HG03139 (cell line): ENCODE measurements around the gene KIN.
"Not testable (repeated sequence)": the region's sequence is repeated elsewhere in the genome, so short reads cannot be mapped to it uniquely, and the experiment has no call there.

Experiments
- ATAC-seq: cut with Tn5 transposase; IDR thresholded peaks from one replicate; pipeline ENCODE4 v1.9.1; 2021; ENCODE audit not compliant: unreplicated experiment

Gene KIN

GRCh38 chr10:7787857-7788638, at the start of gene KIN, which contains the start of gene ATP5F1C:
TSS of gene KIN (minus strand) at chr10:7787993. CDS start at chr10:7787933, 60 bp downstream.
TSS of gene ATP5F1C (plus strand) at chr10:7788177. CDS start at chr10:7788208, 31 bp downstream.
- peak; percentile 96 for ATAC-seq

- ATAC-seq = no peak
Observed at GRCh38 chr10:7836571-7836970, 48.8 kb upstream of the KIN start.

- ATAC-seq = no peak
Observed at GRCh38 chr10:7834262-7834661, 46.5 kb upstream of the KIN start.

- ATAC-seq = no peak
Observed at GRCh38 chr10:7833210-7833609, 45.4 kb upstream of the KIN start.

- ATAC-seq = no peak
Observed at GRCh38 chr10:7832060-7832459, 44.3 kb upstream of the KIN start.

GRCh38 chr10:7829289-7829834, 41.6 kb upstream of the KIN start:
- ATAC-seq = no peak

GRCh38 chr10:7826971-7827370, 39.2 kb upstream of the KIN start:
- no peak for ATAC-seq

- no peak for ATAC-seq
Observed at GRCh38 chr10:7824251-7824650, 36.5 kb upstream of the KIN start.

GRCh38 chr10:7819121-7819460, 31.3 kb upstream of the KIN start:
- peak; percentile 40 for ATAC-seq

- peak; percentile 82 for ATAC-seq
Observed at GRCh38 chr10:7818295-7819120, 30.7 kb upstream of the KIN start, which contains the start of gene TAF3. TSS of gene TAF3 (plus strand) at chr10:7818505. CDS start at chr10:7818710, 205 bp downstream.

GRCh38 chr10:7817984-7818294, 30.1 kb upstream of the KIN start:
- no peak for ATAC-seq

GRCh38 chr10:7817576-7817975, 29.8 kb upstream of the KIN start:
- no peak for ATAC-seq

GRCh38 chr10:7813481-7813880, 25.7 kb upstream of the KIN start:
- ATAC-seq = no peak

GRCh38 chr10:7811743-7812142, 23.9 kb upstream of the KIN start:
- ATAC-seq = not testable (repeated sequence)

GRCh38 chr10:7811000-7811399, 23.2 kb upstream of the KIN start:
- no peak for ATAC-seq

- ATAC-seq = no peak
Observed at GRCh38 chr10:7810443-7810842, 22.6 kb upstream of the KIN start.

- ATAC-seq = no peak
Observed at GRCh38 chr10:7808686-7809267, 21.0 kb upstream of the KIN start.

- ATAC-seq = no peak
Observed at GRCh38 chr10:7804741-7805140, 16.9 kb upstream of the KIN start.

- ATAC-seq = no peak
Observed at GRCh38 chr10:7804216-7804615, 16.4 kb upstream of the KIN start.

GRCh38 chr10:7802606-7803005, 14.8 kb upstream of the KIN start:
- no peak for ATAC-seq

- no peak for ATAC-seq
Observed at GRCh38 chr10:7797582-7797981, 9.8 kb upstream of the KIN start.

GRCh38 chr10:7795605-7796004, 7.8 kb upstream of the KIN start:
- ATAC-seq = no peak
